HCT116 (cell line): ENCODE data around the gene EPC1.

Experiments
- CTCF ChIP-seq, 3 experiments: fragments of 200-600 bp in 1 of 3; sonication (generic) in 1 of 3; IDR thresholded peaks in 2 of 3; conservative IDR thresholded peaks in 1 of 3; 2 replicates each; pipeline ENCODE4 v1.5.1; 2012 to 2017; ENCODE audit warnings: low read depth in 2 of 3, low read length in 2 of 3, antibody characterized with exemption in 1 of 3, borderline replicate concordance in 1 of 3, control low read depth in 1 of 3, mild to moderate bottlenecking in 1 of 3, mixed read lengths in 1 of 3, mixed run types in 1 of 3, moderate library complexity in 1 of 3; ENCODE audit not compliant: insufficient read depth in 1 of 3
- EZH2 ChIP-seq: fragments of 200-600 bp; sonication (generic); IDR thresholded peaks from 2 replicates; pipeline ENCODE4 v1.6.1; 2017; ENCODE audit warnings: antibody characterized with exemption, mixed run types
- FOSL1 ChIP-seq: IDR thresholded peaks from 2 replicates; pipeline ENCODE4 v1.6.1; 2012; ENCODE audit warnings: low read depth
- MAX ChIP-seq: IDR thresholded peaks from 2 replicates; pipeline ENCODE4 v1.6.1; 2012
- POLR2A ChIP-seq: IDR thresholded peaks from 2 replicates; pipeline ENCODE4 v1.7.0; 2011; ENCODE audit warnings: borderline replicate concordance; ENCODE audit not compliant: insufficient read depth, insufficient read length; ENCODE audit errors: extremely low read depth
- POLR2AphosphoS5 ChIP-seq: IDR thresholded peaks from 2 replicates; pipeline ENCODE4 v1.6.1; 2011; ENCODE audit warnings: mild to moderate bottlenecking, low read depth, low read length, moderate library complexity
- REST ChIP-seq: IDR thresholded peaks from 2 replicates; pipeline ENCODE4 v1.6.1; 2012; ENCODE audit warnings: low read depth
- SIN3A ChIP-seq: IDR thresholded peaks from 2 replicates; pipeline ENCODE4 v1.6.1; 2012; ENCODE audit warnings: low read depth
- SRF ChIP-seq: IDR thresholded peaks from 2 replicates; pipeline ENCODE4 v1.6.1; 2012; ENCODE audit warnings: low read depth
- ZBTB33 ChIP-seq: IDR thresholded peaks from 2 replicates; pipeline ENCODE4 v1.6.1; 2011; ENCODE audit warnings: mild to moderate bottlenecking, low read length, moderate library complexity; ENCODE audit not compliant: insufficient replicate concordance; ENCODE audit errors: extremely low read depth

GRCh38 chr10:32263300-32263699 is 83.7 kb downstream of the EPC1 start:
- no peak for TF ChIP-seq SIN3A
- TF ChIP-seq REST: no peak
- TF ChIP-seq ZBTB33: no peak
- no peak for TF ChIP-seq CTCF (IDR thresholded peaks at IDR 0.05 in 2 of 3, conservative IDR thresholded peaks at IDR 0.05 in 1 of 3; ENCODE audit: borderline replicate concordance in 1 of 3, insufficient read depth in 1 of 3, low read depth in 2 of 3, low read length in 2 of 3)
- TF ChIP-seq POLR2AphosphoS5: no peak
- no peak for TF ChIP-seq SRF
- no peak for TF ChIP-seq POLR2A
- TF ChIP-seq MAX: no peak
- no peak for TF ChIP-seq FOSL1
- TF ChIP-seq EZH2: no peak
